ENCODE data around the gene CIDEA.

- TF ChIP-seq, protein P1, sequence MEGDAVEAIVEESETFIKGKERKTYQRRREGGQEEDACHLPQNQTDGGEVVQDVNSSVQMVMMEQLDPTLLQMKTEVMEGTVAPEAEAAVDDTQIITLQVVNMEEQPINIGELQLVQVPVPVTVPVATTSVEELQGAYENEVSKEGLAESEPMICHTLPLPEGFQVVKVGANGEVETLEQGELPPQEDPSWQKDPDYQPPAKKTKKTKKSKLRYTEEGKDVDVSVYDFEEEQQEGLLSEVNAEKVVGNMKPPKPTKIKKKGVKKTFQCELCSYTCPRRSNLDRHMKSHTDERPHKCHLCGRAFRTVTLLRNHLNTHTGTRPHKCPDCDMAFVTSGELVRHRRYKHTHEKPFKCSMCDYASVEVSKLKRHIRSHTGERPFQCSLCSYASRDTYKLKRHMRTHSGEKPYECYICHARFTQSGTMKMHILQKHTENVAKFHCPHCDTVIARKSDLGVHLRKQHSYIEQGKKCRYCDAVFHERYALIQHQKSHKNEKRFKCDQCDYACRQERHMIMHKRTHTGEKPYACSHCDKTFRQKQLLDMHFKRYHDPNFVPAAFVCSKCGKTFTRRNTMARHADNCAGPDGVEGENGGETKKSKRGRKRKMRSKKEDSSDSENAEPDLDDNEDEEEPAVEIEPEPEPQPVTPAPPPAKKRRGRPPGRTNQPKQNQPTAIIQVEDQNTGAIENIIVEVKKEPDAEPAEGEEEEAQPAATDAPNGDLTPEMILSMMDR (IDR thresholded peaks at IDR 0.05): no peak
- TF ChIP-seq POLR2AphosphoS5 (IDR thresholded peaks at IDR 0.05): no peak
Measured at GRCh38 chr18:12231040-12231882, 22.9 kb upstream of the CIDEA start.

Data from upper lobe of left lung (tissue), 4 donors.